ENCODE results near the gene CDC42SE1. TPM values are rescaled to one million over a fixed set of nuclear protein-coding genes. Genes with fewer than 3 reads are reported as not detected.

Gene CDC42SE1
- total RNA-seq, 1 donor from 2014 or later = 27.2 TPM

DNA sequence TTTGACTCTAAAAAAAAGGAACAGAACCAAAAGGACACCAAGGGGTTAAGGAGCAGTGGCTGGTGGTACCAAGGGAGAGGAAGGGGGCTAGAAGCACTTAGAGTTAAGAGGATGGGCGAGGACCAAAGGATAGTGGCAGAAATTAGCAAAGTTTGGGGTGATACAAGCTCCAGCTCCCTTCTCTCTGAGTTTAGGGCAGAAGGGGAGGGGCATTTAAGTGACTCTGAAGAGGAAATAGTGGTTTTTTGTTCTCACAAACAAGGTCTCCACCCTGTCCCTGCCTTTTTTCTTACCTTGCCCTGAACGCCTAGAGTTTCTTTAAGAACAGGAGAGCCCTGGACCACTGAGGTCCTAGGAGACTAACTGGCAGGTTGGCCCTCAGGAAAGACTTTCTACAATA lies 3.3 kb downstream of the CDC42SE1 start:
- DNase-seq (no peak), ATAC-seq (no peak)
- intact Hi-C loops (cut with micrococcal nuclease) = no loop called here

DNA sequence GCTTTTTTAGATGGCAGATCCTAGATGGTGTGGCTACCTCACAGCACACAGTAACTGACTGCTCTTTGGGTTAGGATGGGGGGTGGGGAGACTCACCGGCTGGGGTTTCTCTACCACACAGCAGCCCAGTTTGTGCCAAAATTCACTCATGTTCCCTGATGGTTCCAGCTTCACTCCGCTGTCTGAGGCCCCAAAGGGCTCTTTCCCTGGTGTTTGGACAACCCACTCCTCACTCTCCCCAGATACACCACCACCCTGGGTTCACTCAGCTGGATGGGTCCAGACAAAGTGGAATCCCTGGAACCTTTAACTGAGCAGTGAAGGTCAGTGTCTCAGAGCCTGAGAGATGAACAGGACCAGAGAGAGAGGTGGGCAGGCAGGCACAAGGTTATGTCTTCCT lies 3.8 kb downstream of the CDC42SE1 start:
- DNase-seq (no peak), ATAC-seq (no peak)
- intact Hi-C loops (cut with micrococcal nuclease) = no loop called here

DNA sequence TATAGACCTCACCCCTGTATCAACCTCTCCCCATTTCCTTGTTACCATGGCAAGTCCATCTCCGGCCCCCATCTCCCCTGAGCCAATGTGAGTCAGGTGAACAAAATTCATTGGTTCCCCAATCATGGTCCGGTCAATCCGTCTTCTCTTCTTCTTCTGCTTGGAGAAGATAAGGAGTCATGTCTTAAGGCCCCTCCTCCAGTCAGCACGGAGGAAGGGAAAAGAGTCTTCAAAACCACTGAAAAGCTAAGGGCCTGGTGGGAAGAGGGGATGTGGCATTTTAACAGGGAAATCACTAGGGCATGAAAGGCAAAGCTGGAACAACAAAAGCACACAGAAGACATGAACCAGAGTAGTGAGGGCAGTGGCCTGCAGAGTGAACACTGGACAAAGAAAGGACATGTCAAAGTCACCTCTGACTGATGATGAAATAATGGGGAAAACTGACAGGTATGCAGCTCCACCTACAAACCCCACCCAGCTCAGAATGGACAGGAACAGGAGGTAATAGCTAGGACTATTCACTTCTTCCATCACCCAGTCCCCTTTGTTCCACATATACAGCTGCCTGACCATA lies 4.4 kb downstream of the CDC42SE1 start:
- intact Hi-C loops (cut with micrococcal nuclease) = no loop called here
- no peak for DNase-seq
- no peak for ATAC-seq

DNA sequence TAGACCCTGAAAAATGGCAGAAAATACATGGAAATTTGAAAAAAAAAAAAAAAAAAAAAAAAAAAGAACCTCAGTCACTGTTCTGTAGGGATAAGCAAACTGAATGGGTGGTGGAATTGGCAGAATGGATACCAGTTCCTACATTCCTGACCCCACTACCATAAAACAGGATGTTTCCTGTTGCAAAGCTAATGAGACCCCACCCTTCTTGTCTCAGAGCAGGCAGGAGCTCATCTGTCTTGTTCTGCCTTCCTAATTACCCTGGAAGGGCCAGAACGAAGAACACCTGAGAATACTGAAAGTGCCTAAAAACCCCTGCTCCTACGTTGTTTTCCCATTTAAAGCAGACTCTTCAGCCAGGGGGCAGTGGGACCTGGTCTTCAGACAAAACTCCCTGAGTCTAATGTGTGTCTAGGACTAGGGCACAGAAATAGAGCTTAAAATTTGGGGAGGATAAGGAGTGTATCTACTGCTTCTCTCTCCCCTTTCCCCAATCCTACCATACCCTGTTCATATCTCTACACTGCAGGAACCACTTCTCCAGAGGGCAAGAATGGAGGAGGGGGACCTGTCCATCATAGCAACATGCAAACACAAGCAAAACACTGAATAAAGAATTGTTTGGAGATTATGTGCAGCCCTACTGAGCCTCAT lies 7.9 kb downstream of the CDC42SE1 start:
- no peak for DNase-seq
- no peak for ATAC-seq
- intact Hi-C loops (cut with micrococcal nuclease) = no loop called here

DNA sequence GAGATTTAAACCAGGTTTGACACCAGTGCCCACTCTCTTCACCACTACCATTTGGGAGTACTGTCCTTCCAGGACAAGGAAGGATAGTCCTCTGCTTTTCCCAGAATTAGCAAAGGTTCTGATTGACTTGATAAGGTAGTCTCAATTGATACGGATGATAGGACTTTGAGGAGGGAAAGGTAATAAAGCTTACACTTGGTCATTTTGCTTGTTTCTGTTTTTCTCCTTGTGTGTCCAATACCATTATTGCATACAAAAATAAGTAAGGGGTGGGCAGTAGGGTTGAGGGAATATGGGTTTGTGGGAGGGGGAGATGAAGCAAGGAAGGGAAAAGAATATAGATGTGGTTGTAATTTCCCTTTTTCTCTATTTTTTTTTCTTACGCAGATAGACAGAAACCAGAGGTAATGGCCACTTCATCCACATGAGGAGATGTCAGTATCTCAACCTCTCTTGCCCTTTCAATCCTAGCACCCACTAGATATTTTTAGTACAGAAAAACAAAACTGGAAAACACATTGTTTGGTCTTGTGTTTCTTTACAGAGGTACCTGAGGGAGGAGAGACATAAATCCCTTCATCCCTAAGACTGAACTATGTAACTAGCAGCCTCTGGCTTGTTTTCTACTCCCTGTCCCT lies 9.3 kb downstream of the CDC42SE1 start:
- intact Hi-C loops (cut with micrococcal nuclease) = no loop called here
- DNase-seq = no peak
- ATAC-seq = no peak

DNA sequence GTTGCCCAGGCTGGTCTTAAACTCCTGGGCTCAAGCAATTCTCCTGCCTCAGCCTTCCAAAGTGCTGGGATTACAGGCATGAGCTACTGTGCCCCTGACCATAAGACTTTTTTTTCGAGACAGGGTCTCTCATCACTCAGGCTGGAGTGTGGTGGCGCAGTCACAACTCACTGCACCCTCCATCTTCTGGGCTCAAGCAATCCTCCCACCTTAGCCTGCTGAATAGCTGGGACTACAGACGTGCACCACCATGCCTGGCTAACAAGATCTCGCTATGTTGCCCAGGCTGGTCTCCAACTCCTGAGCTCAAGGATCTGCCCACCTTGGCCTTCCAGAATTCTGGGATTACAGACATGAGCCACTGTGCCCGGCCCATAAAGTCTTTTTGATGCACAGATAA lies 10.0 kb downstream of the CDC42SE1 start:
- intact Hi-C loops (cut with micrococcal nuclease) = no loop called here
- ATAC-seq = no peak
- DNase-seq = no peak

DNA sequence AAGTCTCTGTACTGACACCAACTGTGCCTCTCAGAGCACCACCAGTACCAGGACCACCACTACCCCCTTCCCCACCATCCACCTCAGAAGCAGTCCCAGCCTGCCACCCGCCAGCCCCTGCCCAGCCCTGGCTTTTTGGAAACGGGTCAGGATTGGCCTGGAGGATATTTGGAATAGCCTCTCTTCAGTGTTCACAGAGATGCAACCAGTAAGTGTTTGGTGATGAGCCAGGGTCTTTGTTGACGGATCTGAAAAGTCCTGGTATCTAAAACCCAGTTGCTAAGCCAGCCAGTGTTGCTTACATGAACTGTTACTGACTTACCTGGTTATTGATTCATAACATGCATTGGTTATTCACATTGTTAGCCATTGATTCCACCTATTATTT lies 10.8 kb downstream of the CDC42SE1 start:
- ATAC-seq = no peak
- no peak for DNase-seq
- intact Hi-C loops (cut with micrococcal nuclease) = no loop called here

DNA sequence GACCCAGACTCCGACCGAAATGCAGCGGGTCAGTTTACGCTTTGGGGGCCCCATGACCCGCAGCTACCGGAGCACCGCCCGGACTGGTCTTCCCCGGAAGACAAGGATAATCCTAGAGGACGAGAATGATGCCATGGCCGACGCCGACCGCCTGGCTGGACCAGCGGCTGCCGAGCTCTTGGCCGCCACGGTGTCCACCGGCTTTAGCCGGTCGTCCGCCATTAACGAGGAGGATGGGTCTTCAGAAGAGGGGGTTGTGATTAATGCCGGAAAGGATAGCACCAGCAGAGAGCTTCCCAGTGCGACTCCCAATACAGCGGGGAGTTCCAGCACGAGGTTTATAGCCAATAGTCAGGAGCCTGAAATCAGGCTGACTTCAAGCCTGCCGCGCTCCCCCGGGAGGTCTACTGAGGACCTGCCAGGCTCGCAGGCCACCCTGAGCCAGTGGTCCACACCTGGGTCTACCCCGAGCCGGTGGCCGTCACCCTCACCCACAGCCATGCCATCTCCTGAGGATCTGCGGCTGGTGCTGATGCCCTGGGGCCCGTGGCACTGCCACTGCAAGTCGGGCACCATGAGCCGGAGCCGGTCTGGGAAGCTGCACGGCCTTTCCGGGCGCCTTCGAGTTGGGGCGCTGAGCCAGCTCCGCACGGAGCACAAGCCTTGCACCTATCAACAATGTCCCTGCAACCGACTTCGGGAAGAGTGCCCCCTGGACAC lies 11.3 kb downstream of the CDC42SE1 start:
- ATAC-seq = peak; percentile 83

DNA sequence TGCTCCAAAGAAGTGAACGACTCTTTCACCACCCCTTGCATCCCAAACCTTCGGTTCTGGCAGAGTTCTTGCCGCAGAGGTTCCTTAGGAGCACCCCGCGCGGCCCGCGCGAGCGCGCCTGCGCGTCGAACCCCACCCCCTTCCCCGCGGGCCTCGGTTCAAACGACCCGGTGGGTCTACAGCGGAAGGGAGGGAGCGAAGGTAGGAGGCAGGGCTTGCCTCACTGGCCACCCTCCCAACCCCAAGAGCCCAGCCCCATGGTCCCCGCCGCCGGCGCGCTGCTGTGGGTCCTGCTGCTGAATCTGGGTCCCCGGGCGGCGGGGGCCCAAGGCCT lies 11.9 kb downstream of the CDC42SE1 start, which contains the start of gene C1orf56:
Gene C1orf56, plus strand, starts transcription at position 161 of the 334 bp plus-strand sequence. Its CDS starts 97 bp downstream, at position 258.
- ATAC-seq (peak; percentile 88), DNase-seq (peak; percentile 83)
- intact Hi-C loops (cut with micrococcal nuclease) = no loop called here

More for the DNA sequence above, 11.3 kb downstream of the CDC42SE1 start:
- intact Hi-C loops (cut with micrococcal nuclease) = no loop called here
- peak; percentile 80 for DNase-seq

DNA sequence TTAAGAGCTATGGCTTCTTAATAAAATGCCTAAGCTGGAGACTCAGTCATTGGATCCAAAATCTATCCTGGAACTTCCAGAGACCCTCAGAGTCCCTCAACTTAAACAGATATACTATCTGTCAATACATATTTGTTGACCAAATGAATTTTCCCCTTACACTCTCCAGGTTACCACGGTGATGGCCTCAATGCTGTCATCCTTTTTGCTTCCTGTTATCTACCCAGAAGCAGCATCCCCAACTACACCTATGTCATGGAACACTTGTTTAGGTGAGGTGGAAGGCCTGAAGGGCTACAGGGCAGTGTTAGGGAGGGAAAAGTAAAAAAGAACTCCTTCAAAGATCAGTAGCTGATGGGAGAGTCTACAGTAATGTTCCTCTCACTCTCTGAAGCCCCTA lies 16.3 kb downstream of the CDC42SE1 start:
- DNase-seq (no peak), ATAC-seq (no peak)
- intact Hi-C loops (cut with micrococcal nuclease) = no loop called here

DNA sequence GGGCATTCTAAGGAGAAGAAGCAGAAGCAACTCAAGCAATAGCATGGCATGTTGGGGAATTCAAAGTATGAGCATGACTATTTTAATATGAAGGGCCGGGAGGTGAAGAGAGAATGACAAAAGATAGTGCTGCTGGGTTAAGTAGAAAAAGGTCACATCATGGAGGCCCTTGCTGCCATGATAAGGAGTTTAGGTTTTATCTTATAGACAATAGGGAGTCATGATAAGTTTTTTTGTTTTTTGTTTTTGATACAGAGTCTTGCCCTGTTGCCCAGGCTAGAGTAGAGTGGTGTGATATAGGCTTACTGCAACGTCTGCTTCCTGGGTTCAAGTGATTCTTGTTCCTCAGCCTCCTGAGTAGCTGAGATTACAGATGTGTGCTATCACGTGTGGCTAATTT lies 19.9 kb downstream of the CDC42SE1 start:
- intact Hi-C loops (cut with micrococcal nuclease) = no loop called here
- no peak for ATAC-seq
- DNase-seq = no peak

DNA sequence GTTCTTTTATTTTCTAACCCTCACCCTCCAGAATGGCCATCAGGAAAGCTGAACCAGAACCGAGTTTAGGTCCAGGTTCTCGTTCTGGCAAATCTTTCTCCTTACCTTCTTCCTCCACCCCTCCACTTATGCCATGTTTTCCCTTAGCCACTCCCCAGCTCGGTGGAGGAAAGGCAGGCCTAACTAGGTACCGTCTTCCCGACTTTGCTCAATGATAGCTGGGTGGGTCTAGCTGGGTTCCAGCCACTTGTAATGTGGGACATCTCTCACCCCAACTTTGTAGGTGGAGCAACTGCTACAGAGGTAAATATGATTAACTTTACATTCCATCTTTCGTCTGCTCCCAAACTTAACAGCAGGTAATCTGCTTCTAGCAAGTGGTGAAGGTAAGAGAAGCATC lies 22.4 kb downstream of the CDC42SE1 start:
- no peak for DNase-seq
- intact Hi-C loops (cut with micrococcal nuclease) = no loop called here
- no peak for ATAC-seq

DNA sequence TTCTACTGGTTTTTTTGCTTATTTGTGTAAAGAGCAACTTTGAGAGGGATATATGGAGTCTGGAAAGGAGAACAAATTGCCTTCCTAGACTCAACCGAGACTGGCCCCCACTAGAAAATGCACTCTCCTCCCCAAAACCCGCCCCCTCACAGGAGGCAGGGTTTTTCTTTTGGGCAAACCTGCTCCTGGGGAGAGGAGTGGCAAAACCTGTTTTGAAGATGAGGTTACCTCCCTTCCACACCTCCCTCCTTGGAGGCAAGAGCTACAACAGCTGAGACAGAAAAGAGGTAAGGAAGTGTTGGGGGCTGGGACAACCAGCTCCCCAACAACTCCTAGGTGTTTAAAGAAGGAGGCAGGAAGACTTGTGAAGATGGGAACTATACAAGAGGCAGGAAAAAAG lies 23.1 kb downstream of the CDC42SE1 start, which contains the start of gene BNIPL:
Gene BNIPL, plus strand, starts transcription at position 231 of the 400 bp plus-strand sequence. Its CDS starts 140 bp downstream, at position 371.
- ATAC-seq (no peak), DNase-seq (no peak)
- intact Hi-C loops (cut with micrococcal nuclease) = no loop called here

DNA sequence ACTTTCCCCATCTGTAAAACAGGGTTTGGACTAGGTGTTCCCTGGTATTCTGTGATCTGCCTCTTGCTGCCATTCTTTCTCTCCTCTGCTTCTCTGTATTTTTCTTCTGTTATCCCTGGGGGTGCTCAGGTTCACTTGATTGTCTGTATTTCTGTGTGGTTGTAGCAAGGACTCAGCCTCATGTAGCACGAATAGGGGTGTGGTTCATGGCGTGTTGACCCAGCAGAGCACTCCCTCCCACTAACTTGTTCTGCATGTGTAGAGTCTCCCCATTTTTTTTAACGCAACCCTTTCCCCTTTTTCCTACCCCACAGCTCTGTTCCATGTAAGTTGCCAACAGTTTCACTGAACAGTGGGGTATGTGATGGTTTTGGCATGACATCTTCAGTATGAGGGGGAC lies 24.3 kb downstream of the CDC42SE1 start:
- no peak for DNase-seq
- intact Hi-C loops (cut with micrococcal nuclease) = no loop called here
- peak; percentile 35 for ATAC-seq

DNA sequence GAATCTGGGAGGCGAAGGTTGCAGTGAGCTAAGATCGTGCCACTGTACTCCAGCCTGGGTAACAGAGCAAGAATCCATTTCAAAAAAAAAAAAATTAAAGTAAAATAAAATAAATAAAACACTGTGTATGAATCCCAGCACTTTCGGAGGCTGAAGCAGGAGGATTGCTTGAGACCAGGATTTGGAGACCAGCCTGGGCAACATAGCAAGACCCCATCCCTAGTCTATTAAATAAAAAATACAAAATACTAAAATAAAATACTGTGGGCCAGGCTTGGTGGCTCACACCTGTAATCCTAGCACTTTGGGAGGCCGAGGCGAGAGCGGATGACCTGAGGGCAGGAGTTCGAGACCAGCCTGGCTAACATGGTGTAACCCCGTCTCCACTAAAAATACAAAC lies 27.3 kb downstream of the CDC42SE1 start:
- intact Hi-C loops (cut with micrococcal nuclease) = no loop called here
- no peak for DNase-seq
- no peak for ATAC-seq

DNA sequence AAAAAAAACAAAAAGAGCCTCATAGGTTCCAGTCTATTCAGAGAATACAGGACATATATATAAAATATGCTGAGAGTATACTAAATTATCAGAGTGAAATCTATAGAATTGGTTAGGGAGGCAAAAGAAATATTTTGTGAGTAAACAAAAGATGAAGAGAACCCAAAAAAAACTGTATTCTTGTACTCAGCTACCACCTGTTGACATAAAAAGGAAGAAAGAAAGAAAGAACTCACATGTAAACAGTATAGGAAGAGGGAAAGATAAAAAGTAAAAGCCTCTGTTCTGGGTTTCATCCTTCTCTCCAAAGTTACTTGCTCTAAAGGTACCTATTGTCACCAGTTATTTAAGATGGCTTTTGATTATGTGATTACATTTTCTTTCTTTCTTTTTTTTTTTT lies 33.0 kb downstream of the CDC42SE1 start:
- DNase-seq (no peak), ATAC-seq (no peak)
- intact Hi-C loops (cut with micrococcal nuclease) = no loop called here

DNA sequence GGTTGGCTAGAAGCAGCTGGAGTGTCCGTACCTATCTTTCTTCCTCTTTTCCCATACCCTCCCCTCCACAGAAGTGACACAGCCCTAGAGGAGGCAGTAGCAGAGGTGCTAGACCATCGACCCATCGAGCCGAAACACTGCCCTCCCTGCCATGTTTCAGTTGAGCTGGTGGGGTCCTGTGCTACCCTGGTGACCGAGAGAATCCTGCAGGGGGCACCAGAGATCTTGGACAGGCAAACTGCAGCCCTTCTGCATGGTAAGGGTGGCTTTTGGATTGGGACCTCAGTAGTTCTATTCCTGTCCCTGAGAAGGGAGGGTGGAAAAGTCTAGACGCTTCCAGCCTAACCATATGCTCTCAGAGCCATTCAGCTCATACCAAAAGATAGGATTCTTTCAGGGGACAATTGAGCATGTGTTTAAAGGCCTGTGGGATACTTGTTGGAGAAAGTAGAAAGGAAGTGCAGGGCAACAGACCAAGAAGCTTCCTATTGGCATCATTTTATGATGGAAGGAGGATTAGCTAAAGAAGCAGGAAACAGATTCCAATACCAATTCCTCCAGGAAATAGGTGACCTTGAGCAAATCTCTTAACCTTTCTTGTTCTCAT lies 34.8 kb downstream of the CDC42SE1 start:
- DNase-seq (peak; percentile 82), ATAC-seq (peak; percentile 79)
- intact Hi-C loops (cut with micrococcal nuclease) = no loop called here

DNA sequence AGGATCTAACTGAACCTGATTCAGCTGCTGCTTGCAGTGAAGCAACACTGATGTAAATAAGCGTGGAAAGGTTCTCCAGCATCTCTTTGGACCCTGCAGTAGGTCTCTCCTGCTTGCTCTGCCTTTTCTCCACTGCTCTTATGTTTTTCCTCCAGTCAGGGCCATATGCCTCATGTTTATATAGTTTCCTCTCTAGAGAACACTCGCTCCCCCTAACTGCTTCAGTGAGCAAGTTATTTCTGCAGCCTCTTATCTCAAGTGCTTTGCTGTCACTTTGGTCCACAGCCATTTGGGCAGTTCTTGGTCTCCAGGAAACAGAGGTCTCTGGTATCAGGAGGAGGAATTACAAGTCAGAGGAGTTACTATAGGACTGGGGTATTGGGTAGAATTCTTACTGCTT lies 45.9 kb downstream of the CDC42SE1 start:
- intact Hi-C loops (cut with micrococcal nuclease) = no loop called here
- DNase-seq (no peak), ATAC-seq (peak; percentile 86)

DNA sequence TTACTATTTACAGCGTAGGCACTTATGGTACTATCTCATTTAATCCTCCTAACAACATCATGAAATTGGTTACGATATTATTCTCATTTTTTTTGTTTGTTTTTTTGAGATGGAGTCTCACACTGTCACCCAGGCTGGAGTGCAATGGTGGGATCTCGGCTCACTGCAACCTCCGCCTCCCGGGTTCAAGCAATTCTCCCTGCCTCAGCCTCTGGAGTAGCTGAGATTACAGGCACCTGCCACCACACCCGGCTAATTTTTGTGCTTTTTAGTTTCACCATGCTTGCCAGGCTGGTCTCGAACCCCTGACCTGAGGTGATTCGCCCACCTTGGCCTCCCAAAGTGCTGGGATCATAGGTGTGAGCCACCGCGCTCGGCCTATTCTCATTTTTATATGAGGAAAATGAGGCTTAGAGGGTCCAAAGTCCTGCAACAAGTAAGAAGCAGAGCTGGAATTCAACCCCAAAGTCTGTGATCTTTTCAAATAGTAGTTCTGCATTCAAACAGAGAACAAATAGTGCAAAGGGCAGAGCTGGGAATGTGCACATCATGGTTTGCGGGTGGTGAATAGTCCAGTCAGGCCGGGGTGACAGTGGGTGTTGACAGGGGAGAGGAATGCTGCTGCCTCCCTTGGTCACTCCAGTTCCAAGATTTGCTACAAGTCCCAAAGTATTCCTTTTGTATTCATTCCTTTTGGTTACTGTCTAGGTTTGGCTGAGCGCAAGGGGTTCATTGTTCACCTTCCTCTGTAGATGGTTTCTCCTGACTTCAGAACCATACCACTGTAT lies 46.5 kb downstream of the CDC42SE1 start:
- intact Hi-C loops (cut with micrococcal nuclease) = no loop called here
- DNase-seq = peak; percentile 50
- ATAC-seq = peak; percentile 55
